ENCODE results near the gene FBN2. TPM values are rescaled to one million over a fixed set of nuclear protein-coding genes. Genes with fewer than 3 reads are reported as not detected.
"Not testable (repeated sequence)": the region's sequence is repeated elsewhere in the genome, so short reads cannot be mapped to it uniquely, and the experiment has no call there.

Gene FBN2
- polyA plus RNA-seq, 1 experiment, result 157 TPM

- DNase-seq (ENCODE audit: low read depth), result no peak
- Histone ChIP-seq H3K4me3 (ENCODE audit: low read depth, low read length) (no peak overlapping the region), H3K36me3 (ENCODE audit: control insufficient read depth, insufficient read depth, low read length) (peaks cover 3% of the 10 kb centered on the region; the same call in 1 of the 2 replicates), H3K27me3 (ENCODE audit: control insufficient read depth, insufficient read depth, low read length) (no peaks in the 10 kb centered on the region)
- no peak for TF ChIP-seq CTCF (IDR thresholded peaks at IDR 0.05; ENCODE audit: insufficient read depth, low read depth, low read length)
- CTCF ChIA-PET, result no interaction called here
- POLR2A ChIA-PET, result no interaction called here
Measured at GRCh38 chr5:128403333-128403732, 134.7 kb downstream of the FBN2 start.

GRCh38 chr5:128402506-128402905 lies 135.5 kb downstream of the FBN2 start:
- DNase-seq (ENCODE audit: low read depth), result no peak
- no peaks in the 10 kb centered on the region for H3K27me3 ChIP-seq (ENCODE audit: control insufficient read depth, insufficient read depth, low read length)
- no peak overlapping the region for H3K4me3 ChIP-seq (ENCODE audit: low read depth, low read length)
- peaks cover 3% of the 10 kb centered on the region; the same call in 1 of the 2 replicates for H3K36me3 ChIP-seq (ENCODE audit: control insufficient read depth, insufficient read depth, low read length)
- POLR2A ChIA-PET, result no interaction called here
- CTCF ChIA-PET, result no interaction called here
- no peak for TF ChIP-seq CTCF (IDR thresholded peaks at IDR 0.05; ENCODE audit: insufficient read depth, low read depth, low read length)

- H3K27me3 ChIP-seq (ENCODE audit: control insufficient read depth, insufficient read depth, low read length); CTCF ChIA-PET; H3K36me3 ChIP-seq (ENCODE audit: control insufficient read depth, insufficient read depth, low read length); POLR2A ChIA-PET; H3K4me3 ChIP-seq (ENCODE audit: low read depth, low read length); DNase-seq (ENCODE audit: low read depth): not testable (repeated sequence)
Measured at GRCh38 chr5:128400766-128401165, 137.3 kb downstream of the FBN2 start.

GRCh38 chr5:128399111-128399510 lies 138.9 kb downstream of the FBN2 start:
- CTCF ChIA-PET, result no interaction called here
- no peak for TF ChIP-seq CTCF (IDR thresholded peaks at IDR 0.05; ENCODE audit: insufficient read depth, low read depth, low read length)
- peaks cover 5% of the 10 kb centered on the region for H3K36me3 ChIP-seq (ENCODE audit: control insufficient read depth, insufficient read depth, low read length)
- POLR2A ChIA-PET, result no interaction called here
- H3K27me3 ChIP-seq (ENCODE audit: control insufficient read depth, insufficient read depth, low read length), result no peaks in the 10 kb centered on the region
- DNase-seq (ENCODE audit: low read depth), result no peak
- no peak overlapping the region for H3K4me3 ChIP-seq (ENCODE audit: low read depth, low read length)

- DNase-seq (ENCODE audit: low read depth), result no peak
- Histone ChIP-seq H3K36me3 (ENCODE audit: control insufficient read depth, insufficient read depth, low read length) (peaks cover 7% of the 10 kb centered on the region), H3K4me3 (ENCODE audit: low read depth, low read length) (no peak overlapping the region), H3K27me3 (ENCODE audit: control insufficient read depth, insufficient read depth, low read length) (no peaks in the 10 kb centered on the region)
- CTCF ChIA-PET, result no interaction called here
- no peak for TF ChIP-seq CTCF (IDR thresholded peaks at IDR 0.05; ENCODE audit: insufficient read depth, low read depth, low read length)
- POLR2A ChIA-PET, result no interaction called here
Measured at GRCh38 chr5:128397876-128398275, 140.2 kb downstream of the FBN2 start.

- TF ChIP-seq CTCF (IDR thresholded peaks at IDR 0.05; ENCODE audit: insufficient read depth, low read depth, low read length), result no peak
- CTCF ChIA-PET, result no interaction called here
- Histone ChIP-seq H3K27me3 (ENCODE audit: control insufficient read depth, insufficient read depth, low read length) (no peaks in the 10 kb centered on the region), H3K4me3 (ENCODE audit: low read depth, low read length) (no peak overlapping the region), H3K36me3 (ENCODE audit: control insufficient read depth, insufficient read depth, low read length) (peaks cover 7% of the 10 kb centered on the region)
- POLR2A ChIA-PET, result no interaction called here
- no peak for DNase-seq (ENCODE audit: low read depth)
Measured at GRCh38 chr5:128395073-128395472, 143.0 kb downstream of the FBN2 start.
